Measurements from ENCODE around the gene KSR1.

Gene KSR1

DNA sequence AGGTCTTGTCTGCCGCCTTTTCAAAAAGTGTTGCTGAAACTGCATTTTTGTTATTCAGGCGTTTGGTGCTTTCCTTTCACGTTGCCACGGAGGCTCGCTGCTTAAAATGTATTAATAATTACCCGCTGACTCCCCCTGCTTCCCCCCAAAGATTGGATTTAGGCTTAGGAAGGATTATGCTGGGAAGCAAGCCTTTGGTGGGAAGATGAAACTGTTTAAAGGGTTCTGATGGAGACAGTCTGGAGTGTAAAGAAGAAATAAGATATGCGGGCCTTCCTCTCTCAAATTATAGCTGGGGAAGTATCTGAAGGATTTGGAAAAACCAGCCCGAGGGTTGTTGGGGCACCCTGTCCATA lies 1.1 kb downstream of the KSR1 start:
- TF ChIP-seq, protein P1, sequence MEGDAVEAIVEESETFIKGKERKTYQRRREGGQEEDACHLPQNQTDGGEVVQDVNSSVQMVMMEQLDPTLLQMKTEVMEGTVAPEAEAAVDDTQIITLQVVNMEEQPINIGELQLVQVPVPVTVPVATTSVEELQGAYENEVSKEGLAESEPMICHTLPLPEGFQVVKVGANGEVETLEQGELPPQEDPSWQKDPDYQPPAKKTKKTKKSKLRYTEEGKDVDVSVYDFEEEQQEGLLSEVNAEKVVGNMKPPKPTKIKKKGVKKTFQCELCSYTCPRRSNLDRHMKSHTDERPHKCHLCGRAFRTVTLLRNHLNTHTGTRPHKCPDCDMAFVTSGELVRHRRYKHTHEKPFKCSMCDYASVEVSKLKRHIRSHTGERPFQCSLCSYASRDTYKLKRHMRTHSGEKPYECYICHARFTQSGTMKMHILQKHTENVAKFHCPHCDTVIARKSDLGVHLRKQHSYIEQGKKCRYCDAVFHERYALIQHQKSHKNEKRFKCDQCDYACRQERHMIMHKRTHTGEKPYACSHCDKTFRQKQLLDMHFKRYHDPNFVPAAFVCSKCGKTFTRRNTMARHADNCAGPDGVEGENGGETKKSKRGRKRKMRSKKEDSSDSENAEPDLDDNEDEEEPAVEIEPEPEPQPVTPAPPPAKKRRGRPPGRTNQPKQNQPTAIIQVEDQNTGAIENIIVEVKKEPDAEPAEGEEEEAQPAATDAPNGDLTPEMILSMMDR (IDR thresholded peaks at IDR 0.05; ENCODE audit: low read depth, low read length, missing control alignments): no peak

DNA sequence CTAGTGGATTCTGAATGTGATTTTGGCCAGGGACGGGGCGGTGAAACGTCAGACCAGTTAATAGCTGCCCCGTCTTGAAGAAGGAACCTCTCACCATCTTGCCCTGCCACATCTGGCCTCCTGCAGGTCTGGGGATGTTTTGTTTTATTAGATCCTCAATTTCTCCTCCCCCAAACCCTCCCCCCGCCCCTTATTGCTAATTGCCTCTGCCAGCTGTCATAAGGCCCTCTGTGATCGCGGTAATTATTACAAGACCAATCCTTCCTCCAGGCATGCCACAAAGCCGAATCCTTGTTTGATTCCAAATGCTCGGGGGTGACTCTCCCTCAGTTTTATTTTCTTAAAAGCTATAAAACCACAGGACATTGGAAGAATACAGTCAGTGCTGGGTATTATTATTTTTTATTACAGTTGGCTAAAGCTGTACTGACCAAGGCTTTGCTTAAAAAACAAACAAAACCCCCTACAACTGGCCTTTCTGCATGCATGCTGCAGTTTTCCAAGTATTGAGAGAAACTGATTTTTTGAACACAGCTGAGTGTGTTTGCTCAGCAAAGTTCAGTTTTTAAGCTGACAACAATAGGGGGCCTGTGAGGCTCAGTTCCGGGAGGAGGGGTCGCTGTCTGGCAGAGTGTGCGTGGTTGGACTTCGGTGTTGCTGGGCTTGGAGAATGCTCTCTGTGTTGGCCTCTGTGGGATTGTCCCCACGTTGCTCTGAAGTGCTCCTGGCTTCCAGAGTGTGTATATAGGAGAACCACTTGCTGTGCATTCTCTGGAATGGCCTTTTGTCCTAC lies 1.7 kb downstream of the KSR1 start:
- H3K27ac ChIP-seq: peak overlapping the region; percentile 61
- H3K27me3 ChIP-seq (replicated peaks): no peaks in the 10 kb centered on the region
- DNase-seq: no peak
- peak overlapping the region; percentile 89 for H3K4me3 ChIP-seq (ENCODE audit: low read depth, low read length)
- peaks cover 3% of the 10 kb centered on the region for H3K36me3 ChIP-seq (replicated peaks)
- TF ChIP-seq, protein P1 (IDR thresholded peaks at IDR 0.05; ENCODE audit: low read depth, low read length, missing control alignments): no peak
- in situ Hi-C loops (cut with HindIII; ENCODE audit: low pct_ligation_motif_present, low sequenced_read_pairs): no loop called here

More for the DNA sequence above, 1.1 kb downstream of the KSR1 start:
- in situ Hi-C loops (cut with HindIII; ENCODE audit: low pct_ligation_motif_present, low sequenced_read_pairs): no loop called here
- peak overlapping the region; percentile 61 for H3K27ac ChIP-seq
- DNase-seq: no peak
- no peaks in the 10 kb centered on the region for H3K27me3 ChIP-seq (replicated peaks)
- H3K4me3 ChIP-seq (ENCODE audit: low read depth, low read length): peak overlapping the region; percentile 89
- peaks cover 3% of the 10 kb centered on the region for H3K36me3 ChIP-seq (replicated peaks)

DNA sequence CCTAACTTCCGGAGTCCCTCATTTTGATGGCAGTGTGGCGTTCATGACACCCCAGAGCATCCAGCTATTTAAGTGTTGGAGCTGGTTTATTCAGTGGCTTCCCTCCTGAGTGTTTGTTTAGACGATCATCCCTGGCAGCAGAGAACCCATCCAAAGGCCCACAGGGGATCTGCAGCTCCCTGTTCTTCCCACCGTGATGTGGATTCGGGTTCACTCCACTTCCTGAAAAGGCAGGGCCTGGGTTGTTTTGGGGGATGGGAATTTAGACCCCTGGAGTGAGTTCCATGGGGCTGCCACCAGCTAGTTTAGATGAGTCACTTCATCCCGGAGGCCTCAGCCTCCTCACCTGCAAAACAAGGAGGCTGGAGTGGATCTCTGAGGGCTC lies 2.3 kb downstream of the KSR1 start:
- peak overlapping the region; percentile 89 for H3K4me3 ChIP-seq (ENCODE audit: low read depth, low read length)
- H3K27ac ChIP-seq: no peak overlapping the region
- DNase-seq: no peak
- TF ChIP-seq, protein P1 (IDR thresholded peaks at IDR 0.05; ENCODE audit: low read depth, low read length, missing control alignments): no peak
- H3K27me3 ChIP-seq (replicated peaks): no peaks in the 10 kb centered on the region
- H3K36me3 ChIP-seq (replicated peaks): peaks cover 3% of the 10 kb centered on the region
- in situ Hi-C loops (cut with HindIII; ENCODE audit: low pct_ligation_motif_present, low sequenced_read_pairs): no loop called here

DNA sequence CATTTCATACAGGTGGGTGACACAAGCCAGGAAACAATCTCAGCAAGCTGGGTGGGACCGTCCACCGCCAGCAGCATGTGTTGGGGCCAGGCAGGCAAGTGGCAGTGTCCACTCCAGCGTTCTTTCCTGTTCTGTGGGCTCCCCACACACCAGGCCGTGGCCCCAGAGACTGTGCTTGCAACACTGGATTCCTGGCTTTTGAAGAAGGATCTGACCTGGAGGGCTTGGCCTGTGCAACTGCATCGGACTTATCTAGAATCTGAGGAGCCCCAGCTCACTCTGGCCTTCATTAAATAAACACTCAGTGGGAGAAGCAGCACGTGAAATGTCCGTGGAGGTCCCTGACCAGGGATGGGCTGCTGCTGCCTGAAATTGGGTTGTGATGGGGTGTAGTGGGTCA lies 3.2 kb downstream of the KSR1 start:
- DNase-seq: no peak
- no peak overlapping the region for H3K4me3 ChIP-seq (ENCODE audit: low read depth, low read length)

DNA sequence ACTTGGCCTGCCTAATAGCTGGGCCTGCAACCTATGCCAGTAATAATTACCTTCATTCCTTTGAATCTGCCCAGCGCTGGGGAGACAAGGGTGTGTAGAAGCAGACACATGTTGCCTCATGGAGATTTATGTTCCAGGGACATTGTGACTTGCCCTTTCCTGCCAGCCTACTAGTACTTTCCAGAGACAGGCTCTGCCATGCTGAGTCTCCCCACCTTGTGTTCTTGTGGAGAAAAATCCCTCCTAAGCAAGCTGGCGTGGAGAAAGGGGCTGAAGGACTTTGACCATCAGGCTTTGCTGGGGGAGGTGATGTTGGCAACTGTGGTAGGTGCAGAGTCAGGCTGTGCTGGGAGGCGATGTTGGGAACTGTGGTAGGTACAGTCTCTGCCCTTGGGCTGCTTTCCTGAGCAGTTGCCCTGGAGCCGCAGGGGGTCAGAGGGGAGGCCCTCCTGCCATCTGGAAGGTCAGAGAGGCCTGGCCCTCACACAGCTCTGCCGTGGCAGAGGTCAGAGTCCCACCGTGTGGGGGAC lies 4.0 kb downstream of the KSR1 start:
- no peak overlapping the region for H3K27ac ChIP-seq
- in situ Hi-C loops (cut with HindIII; ENCODE audit: low pct_ligation_motif_present, low sequenced_read_pairs): no loop called here
- DNase-seq: no peak
- H3K27me3 ChIP-seq (replicated peaks): no peaks in the 10 kb centered on the region
- H3K4me3 ChIP-seq (ENCODE audit: low read depth, low read length): no peak overlapping the region
- H3K36me3 ChIP-seq (replicated peaks): peaks cover 3% of the 10 kb centered on the region
- TF ChIP-seq, protein P1 (IDR thresholded peaks at IDR 0.05; ENCODE audit: low read depth, low read length, missing control alignments): no peak

More for the DNA sequence above, 3.2 kb downstream of the KSR1 start:
- Histone ChIP-seq H3K36me3 (replicated peaks) (peaks cover 3% of the 10 kb centered on the region), H3K27me3 (replicated peaks) (no peaks in the 10 kb centered on the region), H3K27ac (no peak overlapping the region)
- in situ Hi-C loops (cut with HindIII; ENCODE audit: low pct_ligation_motif_present, low sequenced_read_pairs): no loop called here
- TF ChIP-seq, protein P1 (IDR thresholded peaks at IDR 0.05; ENCODE audit: low read depth, low read length, missing control alignments): no peak
